HFFc6 (cell line): Measurements from ENCODE around the gene ZCCHC7. TPM values are rescaled to one million over a fixed set of nuclear protein-coding genes. Genes with fewer than 3 reads are reported as not detected.
"Not testable (repeated sequence)": the region's sequence is repeated elsewhere in the genome, so short reads cannot be mapped to it uniquely, and the experiment has no call there.

Experiments used
- DNase-seq: peaks from one replicate; pipeline ENCODE4 v3.0.0-alpha.2; 2018
- H3K27ac Mint-ChIP-seq: 2 replicates; pipeline ENCODE4 v1.8.0; 2020; ENCODE audit warnings: mild to moderate bottlenecking, mixed read lengths
- H3K27me3 Mint-ChIP-seq: 2 replicates; pipeline ENCODE4 v1.8.0; 2021; ENCODE audit warnings: mild to moderate bottlenecking, moderate library complexity, mixed read lengths; ENCODE audit not compliant: insufficient read depth
- H3K36me3 Mint-ChIP-seq: 2 replicates; pipeline ENCODE4 v1.8.0; 2021; ENCODE audit warnings: low read depth, mixed read lengths
- H3K4me1 Mint-ChIP-seq: 2 replicates; pipeline ENCODE4 v1.8.0; 2020; ENCODE audit warnings: low read depth, mixed read lengths
- H3K4me3 Mint-ChIP-seq: 2 replicates; pipeline ENCODE4 v1.8.0; 2020; ENCODE audit warnings: mild to moderate bottlenecking, moderate library complexity, mixed read lengths
- H3K9me3 Mint-ChIP-seq: 2 replicates; pipeline ENCODE4 v1.8.0; 2020; ENCODE audit warnings: mild to moderate bottlenecking, mixed read lengths
- CTCF ChIP-seq: fragments of 200-600 bp; sonication (generic); IDR thresholded peaks from 2 replicates; pipeline ENCODE4 v1.5.0; 2021; ENCODE audit warnings: antibody characterized with exemption, mild to moderate bottlenecking
- total RNA-seq, 6 experiments: library from RNA; stranded (reverse); fragmentation: NEBNext Ultra II Directional; extraction: Animal tissue kit (Norgen Biotek cat#: 25700); gene quantifications; 2 replicates in 1 of 6; 3 replicates in 5 of 6; pipeline ENCODE4 v1.2.3, GENCODE V29; 2021

Gene ZCCHC7
- total RNA-seq, 6 experiments from 2014 or later = 18.5 to 22.9 (median 18.8) TPM

- peaks cover 14% of the 10 kb centered on the region for H3K36me3 Mint-ChIP-seq
- H3K9me3 Mint-ChIP-seq = peaks cover 7% of the 10 kb centered on the region; the same call in 1 of the 2 replicates
- H3K27ac Mint-ChIP-seq = no peak overlapping the region
- peaks cover 9% of the 10 kb centered on the region for H3K27me3 Mint-ChIP-seq
- H3K4me3 Mint-ChIP-seq = no peak overlapping the region
- no peak for TF ChIP-seq CTCF
- DNase-seq = no peak
- peaks cover 45% of the 10 kb centered on the region for H3K4me1 Mint-ChIP-seq
These were observed 36.7 kb upstream of the ZCCHC7 start for GRCh38 chr9:37083654-37084053.

GRCh38 chr9:37085233-37085632 is 35.1 kb upstream of the ZCCHC7 start:
- H3K4me1 Mint-ChIP-seq = peaks cover 40% of the 10 kb centered on the region
- H3K4me3 Mint-ChIP-seq = no peak overlapping the region
- no peak for DNase-seq
- no peak for TF ChIP-seq CTCF
- H3K27me3 Mint-ChIP-seq = peaks cover 2% of the 10 kb centered on the region
- no peak overlapping the region for H3K27ac Mint-ChIP-seq
- no peaks in the 10 kb centered on the region for H3K9me3 Mint-ChIP-seq
- H3K36me3 Mint-ChIP-seq = peaks cover 14% of the 10 kb centered on the region

GRCh38 chr9:37092714-37093295 is 27.6 kb upstream of the ZCCHC7 start:
- not testable (repeated sequence) for H3K27me3 Mint-ChIP-seq, DNase-seq, H3K9me3 Mint-ChIP-seq, H3K4me1 Mint-ChIP-seq, H3K36me3 Mint-ChIP-seq, H3K27ac Mint-ChIP-seq, H3K4me3 Mint-ChIP-seq

GRCh38 chr9:37094751-37095150 is 25.6 kb upstream of the ZCCHC7 start:
- no peak for TF ChIP-seq CTCF
- H3K4me1 Mint-ChIP-seq = no peaks in the 10 kb centered on the region
- DNase-seq = no peak
- no peaks in the 10 kb centered on the region for H3K36me3 Mint-ChIP-seq
- H3K4me3 Mint-ChIP-seq = no peak overlapping the region
- no peaks in the 10 kb centered on the region for H3K27me3 Mint-ChIP-seq
- H3K27ac Mint-ChIP-seq = no peak overlapping the region
- no peaks in the 10 kb centered on the region for H3K9me3 Mint-ChIP-seq

- Mint-ChIP-seq H3K27ac (no peak overlapping the region), H3K9me3 (no peaks in the 10 kb centered on the region), H3K36me3 (no peaks in the 10 kb centered on the region), H3K4me3 (no peak overlapping the region), H3K27me3 (peaks cover 4% of the 10 kb centered on the region; the same call in 1 of the 2 replicates), H3K4me1 (no peaks in the 10 kb centered on the region)
- TF ChIP-seq CTCF = no peak
- no peak for DNase-seq
These were observed 23.7 kb upstream of the ZCCHC7 start for GRCh38 chr9:37096628-37097027.

GRCh38 chr9:37097294-37097693 is 23.1 kb upstream of the ZCCHC7 start:
- no peak overlapping the region for H3K4me3 Mint-ChIP-seq
- H3K27me3 Mint-ChIP-seq = peaks cover 4% of the 10 kb centered on the region; the same call in 1 of the 2 replicates
- no peaks in the 10 kb centered on the region for H3K36me3 Mint-ChIP-seq
- no peaks in the 10 kb centered on the region for H3K4me1 Mint-ChIP-seq
- TF ChIP-seq CTCF = no peak
- no peaks in the 10 kb centered on the region for H3K9me3 Mint-ChIP-seq
- H3K27ac Mint-ChIP-seq = no peak overlapping the region
- no peak for DNase-seq
